Measurements from ENCODE around the gene KRTAP9-9.
"Not testable (repeated sequence)": the region's sequence is repeated elsewhere in the genome, so short reads cannot be mapped to it uniquely, and the experiment has no call there.

KRTAP9-9 gene

DNA sequence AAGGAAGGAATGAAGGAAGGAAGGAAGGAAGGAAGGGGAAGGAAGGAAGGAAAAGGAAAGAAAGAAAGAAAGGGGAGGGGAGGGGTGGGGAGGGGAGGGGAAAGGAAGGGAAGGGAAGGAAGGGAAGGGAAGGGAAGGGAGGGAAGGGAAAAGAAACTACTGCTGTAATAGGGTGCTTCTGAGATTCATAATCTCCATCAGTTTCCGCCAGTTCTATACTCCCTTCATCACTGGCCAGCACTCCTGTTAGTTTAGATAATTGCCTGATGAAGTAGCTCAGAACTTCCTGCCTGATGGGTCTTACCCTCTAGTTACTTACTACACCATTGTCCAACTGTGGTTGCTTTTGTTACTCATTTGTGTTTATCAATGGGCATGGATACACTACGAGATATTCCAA is 8.0 kb downstream of the KRTAP9-9 start:
- intact Hi-C loops (cut with DNase I): no loop called here
- DNase-seq: no peak

DNA sequence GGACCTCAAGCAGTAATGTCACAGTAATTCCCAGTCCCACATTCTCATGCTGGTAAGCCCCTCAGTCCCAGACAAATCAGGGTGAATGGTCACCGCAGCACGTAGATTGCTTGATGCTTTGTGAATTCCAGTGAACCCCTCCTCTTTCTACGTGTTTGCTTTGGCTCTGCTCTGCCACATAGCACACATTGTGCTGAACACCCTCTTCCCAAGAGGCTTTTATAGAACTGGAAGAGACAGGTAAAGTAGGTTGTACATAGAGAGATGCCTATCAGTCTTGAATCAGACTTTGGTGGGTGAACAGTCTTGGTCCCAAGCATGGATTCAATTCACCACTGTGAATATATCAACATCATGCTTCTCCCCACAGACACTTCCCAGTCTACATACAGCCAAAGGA is 9.4 kb downstream of the KRTAP9-9 start:
- intact Hi-C loops (cut with DNase I): no loop called here
- no peak for DNase-seq

DNA sequence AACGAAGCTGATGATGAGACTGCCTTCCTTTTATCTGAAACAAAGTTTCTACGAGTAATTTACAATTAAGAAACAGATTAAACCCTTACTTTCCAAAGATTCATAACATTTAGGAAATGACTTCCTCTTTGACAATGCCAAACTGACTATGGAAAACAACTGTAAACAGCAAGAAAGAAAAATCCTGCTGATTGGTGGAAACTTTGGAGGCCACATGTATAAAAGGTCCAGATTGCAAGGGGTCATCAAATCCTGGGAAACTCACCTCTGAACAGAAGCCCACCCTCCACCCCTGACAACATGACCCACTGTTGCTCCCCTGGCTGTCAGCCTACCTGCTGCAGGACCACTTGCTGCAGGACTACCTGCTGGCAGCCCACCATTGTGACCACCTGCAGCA is 9.9 kb downstream of the KRTAP9-9 start, which contains the start of gene KRTAP9-6:
Gene KRTAP9-6, plus strand, starts transcription at position 301 of the 400 bp plus-strand sequence. Its CDS starts 0 bp downstream, at position 301.
- DNase-seq: no peak
- intact Hi-C loops (cut with DNase I): no loop called here

DNA sequence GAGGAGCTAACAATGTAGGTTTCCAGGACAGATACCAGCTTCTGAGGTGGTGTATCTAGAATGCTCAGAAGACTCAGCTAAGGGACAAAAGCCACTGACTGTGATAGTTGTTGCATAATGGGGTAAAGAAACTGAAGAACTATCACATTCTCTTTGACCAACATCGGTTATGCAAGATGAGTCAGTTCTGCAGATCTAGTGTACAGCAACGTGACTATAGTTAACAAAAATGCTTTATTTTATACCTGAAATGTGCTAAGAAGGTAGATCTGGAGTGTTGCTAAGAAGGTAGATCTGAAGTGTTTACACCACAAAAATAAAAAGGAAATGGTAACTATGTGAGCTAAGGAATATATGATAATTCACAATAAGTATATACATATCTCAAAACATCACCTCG is 12.5 kb downstream of the KRTAP9-9 start:
- intact Hi-C loops (cut with DNase I): no loop called here
- no peak for DNase-seq

DNA sequence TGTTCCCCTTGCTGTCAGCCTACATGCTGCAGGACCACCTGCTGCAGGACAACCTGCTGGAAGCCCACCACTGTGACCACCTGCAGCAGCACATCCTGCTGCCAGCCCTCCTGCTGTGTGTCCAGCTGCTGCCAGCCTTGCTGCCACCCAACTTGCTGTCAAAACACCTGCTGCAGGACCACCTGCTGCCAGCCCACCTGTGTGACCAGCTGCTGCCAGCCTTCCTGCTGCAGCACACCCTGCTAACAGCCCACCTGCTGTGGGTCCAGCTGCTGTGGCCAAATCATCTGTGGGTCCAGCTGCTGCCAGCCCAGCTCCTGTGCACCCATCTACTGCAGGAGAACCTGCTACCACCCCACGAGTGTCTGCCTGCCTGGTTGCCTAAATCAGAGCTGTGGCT is 16.1 kb downstream of the KRTAP9-9 start:
- intact Hi-C loops (cut with DNase I); DNase-seq: not testable (repeated sequence)

DNA sequence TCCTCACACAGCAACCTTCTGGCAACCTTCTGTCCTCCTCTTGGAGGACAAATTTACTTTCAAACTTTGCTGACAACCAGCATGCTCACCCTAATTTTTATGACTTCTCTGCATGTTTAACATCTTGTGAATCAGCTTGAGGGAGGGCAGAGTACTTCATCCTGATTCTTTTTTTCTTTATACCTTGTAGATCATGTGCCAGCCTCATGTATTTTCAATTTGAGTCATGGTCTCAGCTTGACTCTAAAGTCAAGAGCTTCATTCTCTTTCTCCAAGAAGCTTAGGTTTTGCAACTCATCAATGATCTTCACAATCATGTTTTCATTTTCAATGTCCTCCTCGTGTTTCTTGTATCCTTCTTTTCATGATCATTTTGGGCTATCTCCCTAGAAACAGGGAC is 16.7 kb downstream of the KRTAP9-9 start:
- intact Hi-C loops (cut with DNase I): no loop called here

DNA sequence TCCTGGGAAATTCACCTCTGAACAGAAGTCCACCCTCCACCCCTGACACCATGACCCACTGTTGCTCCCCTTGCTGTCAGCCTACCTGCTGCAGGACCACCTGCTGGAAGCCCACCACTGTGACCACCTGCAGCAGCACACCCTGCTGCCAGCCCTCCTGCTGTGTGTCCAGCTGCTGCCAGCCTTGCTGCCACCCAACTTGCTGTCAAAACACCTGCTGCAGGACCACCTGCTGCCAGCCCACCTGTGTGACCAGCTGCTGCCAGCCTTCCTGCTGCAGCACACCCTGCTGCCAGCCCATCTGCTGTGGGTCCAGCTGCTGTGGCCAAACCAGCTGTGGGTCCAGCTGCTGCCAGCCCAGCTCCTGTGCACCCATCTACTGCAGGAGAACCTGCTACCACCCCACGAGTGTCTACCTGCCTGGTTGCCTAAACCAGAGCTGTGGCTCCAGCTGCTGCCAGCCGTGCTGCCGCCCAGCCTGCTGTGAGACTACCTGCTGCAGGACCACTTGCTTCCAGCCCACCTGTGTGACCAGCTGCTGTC is 20.5 kb downstream of the KRTAP9-9 start, which contains the start of gene KRTAP9-7:
Gene KRTAP9-7, plus strand, starts transcription at position 51 of the 543 bp plus-strand sequence. Its CDS starts 0 bp downstream, at position 51.
- intact Hi-C loops (cut with DNase I): not testable (repeated sequence)
- peak in 1 of 10 donors; percentile 75 for DNase-seq

More for the DNA sequence above, 16.7 kb downstream of the KRTAP9-9 start:
- DNase-seq: no peak

DNA sequence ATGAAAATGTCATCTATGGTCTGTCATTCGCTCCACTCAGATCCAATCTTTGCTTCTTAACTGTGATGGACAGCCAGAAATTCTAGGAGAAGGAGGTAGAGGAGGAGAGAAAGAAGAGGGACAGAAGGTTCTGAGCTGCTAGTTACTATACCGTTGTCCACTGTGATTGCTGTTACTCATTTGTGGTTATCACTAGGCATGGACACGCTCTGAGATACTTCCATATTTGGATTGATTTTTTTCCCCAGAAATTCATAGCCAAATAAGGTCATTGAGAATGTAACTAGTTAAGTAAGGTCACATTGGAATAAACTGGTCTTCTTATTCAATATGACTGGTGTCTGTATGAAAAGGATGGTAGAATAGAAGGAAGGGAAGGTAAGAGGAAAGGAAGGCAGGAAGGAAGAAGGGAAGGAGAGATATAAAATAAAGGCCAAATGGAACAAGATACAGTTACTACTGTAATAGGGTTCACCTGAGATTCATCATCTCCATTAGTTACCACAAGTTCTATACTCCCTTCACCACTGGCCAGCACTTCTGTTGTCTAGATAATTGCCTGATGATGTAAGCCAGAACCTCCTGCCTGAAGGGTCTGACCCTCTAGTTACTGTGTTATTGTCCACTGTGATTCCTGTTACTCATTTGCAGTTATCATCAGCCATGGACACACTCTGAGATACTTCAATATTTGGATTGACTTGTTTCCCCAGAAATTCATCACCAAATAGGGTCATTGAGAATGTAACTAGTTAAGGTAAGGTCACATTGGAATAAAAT is 23.2 kb downstream of the KRTAP9-9 start:
- no peak for DNase-seq
- intact Hi-C loops (cut with DNase I): no loop called here

DNA sequence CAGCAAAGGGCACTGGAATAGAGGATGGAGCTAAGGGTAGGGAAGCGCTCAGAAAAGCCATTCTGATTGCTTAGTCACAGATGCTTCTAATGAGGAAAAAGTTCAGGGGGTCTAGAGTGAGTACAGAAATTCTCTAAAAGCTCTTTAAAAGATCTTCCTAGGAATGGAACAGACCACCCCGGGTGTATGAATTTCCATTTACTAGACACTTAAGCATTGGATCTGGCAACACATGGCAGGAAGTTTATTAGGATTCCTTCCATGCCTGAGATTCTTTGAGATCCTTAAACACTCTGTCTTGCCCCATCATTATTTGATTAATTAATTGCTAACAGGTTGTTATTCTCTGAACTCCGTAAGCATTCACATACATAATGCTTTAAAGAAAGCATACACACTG is 28.9 kb downstream of the KRTAP9-9 start:
- intact Hi-C loops (cut with DNase I): no loop called here
- DNase-seq: no peak

DNA sequence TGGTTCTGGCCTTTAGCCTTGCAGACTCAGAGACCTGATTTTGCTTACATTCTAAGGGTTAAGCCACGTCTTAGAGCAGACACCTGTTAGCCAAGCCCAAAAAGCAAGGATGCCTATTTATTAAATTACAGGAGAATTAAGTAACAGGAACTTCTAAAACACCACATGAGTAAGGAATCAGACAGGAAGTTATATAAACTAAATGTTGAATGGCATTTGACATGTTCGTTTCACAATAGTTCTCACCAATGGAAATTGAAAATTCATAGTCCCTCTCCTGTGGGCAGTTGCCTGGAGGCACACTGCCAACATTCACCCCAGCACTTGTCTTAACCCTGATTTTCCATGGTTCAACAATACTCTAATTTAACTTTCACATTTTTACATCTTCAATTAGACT is 29.4 kb downstream of the KRTAP9-9 start:
- intact Hi-C loops (cut with DNase I): no loop called here
- DNase-seq: no peak

DNA sequence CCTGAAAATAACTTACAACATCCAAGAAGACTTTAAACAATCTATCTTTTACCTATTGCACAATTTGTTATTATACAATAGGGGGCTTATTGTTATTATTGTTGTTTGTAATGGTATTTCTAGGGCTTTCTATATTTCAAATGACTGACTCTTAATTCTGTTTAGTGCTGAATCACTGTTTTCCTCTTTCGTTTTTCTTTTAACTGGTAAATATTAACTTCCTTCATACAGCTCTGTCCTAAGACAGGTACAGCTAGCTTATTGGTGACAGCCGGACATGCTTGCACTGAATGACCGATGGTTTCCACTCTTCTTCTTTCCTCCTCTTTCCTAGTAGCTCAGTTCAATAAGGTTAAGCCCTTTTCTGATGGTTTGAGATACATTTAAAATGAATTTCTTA is 31.9 kb downstream of the KRTAP9-9 start:
- no peak for DNase-seq
- intact Hi-C loops (cut with DNase I): no loop called here

DNA sequence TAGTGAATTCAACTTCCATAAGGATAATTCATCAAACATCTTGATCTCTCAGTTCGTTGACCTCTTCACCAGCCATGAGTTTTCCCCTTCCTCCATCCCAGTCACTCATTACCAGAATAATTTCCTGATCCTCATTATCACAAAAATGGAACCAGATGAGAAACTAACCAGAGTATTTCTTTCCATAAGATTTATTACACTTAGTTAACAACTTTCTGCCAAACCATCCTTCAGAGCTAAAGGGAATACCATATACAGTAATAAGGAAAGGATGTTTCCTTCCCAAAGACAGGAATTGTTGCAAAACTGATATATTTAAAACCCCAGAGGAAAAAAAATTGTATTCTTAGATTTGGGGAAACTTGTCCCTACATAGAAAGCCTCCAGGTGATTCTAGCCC is 38.8 kb downstream of the KRTAP9-9 start:
- intact Hi-C loops (cut with DNase I): no loop called here

DNA sequence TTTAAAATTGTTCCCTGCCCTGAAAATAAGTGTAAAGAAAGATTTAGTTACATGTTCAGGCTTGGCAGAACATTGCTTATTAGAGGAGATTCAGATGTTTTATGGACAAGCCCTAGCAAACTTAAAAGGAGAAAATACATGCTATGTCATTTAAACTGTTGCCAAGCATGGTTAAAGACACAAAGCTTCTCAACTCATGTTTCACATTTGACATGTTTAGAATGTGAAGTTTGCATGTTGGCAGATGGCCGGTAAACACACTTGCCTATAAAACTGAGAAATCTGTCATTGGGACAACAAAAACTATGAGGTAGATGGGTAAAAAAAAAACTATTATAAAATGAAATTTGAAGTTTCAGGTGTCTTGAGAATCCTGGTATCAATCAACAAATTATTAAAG is 41.7 kb downstream of the KRTAP9-9 start:
- DNase-seq: no peak
- intact Hi-C loops (cut with DNase I): no loop called here

More for the DNA sequence above, 38.8 kb downstream of the KRTAP9-9 start:
- DNase-seq: no peak

DNA sequence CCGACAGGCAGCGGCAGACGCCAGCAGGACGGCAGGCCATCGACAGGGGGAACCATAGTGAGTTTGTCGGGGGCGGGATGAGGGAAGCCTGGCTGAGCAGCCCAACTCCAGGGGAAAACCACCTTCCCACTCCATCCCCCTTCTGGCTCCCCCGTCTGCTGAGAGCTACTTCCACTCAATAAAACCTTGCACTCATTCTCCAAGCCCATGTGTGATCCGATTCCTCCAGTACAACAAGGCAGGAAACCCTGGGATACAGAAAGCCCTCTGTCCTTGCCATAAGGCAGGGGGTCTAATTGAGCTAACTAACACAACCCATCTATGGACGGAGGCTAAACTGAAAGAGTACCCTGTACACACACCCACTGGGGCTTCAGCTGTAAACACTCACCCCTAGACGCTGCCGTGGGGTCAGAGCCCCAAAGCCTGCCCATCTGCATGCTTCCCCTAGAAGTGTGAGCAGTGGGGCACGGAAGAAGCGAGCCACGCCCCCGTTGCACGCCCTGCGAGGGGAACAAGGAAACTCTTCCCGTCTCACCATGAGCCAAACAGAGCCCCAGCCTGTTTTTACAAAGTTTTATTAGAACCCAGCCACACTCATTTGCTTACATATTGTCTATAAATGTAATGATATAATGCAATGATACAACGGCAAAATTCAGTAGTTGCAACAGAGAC is 43.4 kb downstream of the KRTAP9-9 start:
- intact Hi-C loops (cut with DNase I): no loop called here

DNA sequence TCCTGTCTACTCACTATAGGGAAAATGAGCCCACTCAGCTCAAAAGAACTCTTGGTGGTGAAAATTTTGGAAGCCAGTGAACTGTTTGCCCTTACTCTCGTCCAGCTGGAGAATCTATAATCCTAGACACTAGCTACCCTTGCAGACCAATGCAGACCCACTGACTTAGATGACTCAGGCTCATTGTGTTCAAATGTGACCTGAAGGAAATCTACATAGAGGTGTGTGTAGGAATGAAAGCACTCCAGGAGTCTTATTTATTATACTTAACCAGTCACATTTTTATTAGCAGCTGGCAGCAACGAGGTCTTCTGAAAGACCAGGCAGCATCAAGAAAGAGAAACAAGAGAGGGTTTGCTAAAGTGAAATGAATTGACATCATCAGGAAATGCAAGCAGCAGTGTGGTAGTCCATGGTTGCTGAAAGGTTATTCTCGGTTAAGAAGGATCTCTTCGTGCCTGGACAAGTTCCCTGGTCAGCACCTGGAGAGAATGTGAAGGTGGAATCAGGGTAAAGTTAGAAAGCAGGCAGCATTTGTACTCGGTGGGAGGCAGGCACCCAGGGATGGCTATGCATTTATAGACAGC is 46.1 kb downstream of the KRTAP9-9 start:
- DNase-seq: no peak
- intact Hi-C loops (cut with DNase I): no loop called here

More for the DNA sequence above, 43.4 kb downstream of the KRTAP9-9 start:
- DNase-seq: peak in 1 of 10 donors; percentile 47

DNA sequence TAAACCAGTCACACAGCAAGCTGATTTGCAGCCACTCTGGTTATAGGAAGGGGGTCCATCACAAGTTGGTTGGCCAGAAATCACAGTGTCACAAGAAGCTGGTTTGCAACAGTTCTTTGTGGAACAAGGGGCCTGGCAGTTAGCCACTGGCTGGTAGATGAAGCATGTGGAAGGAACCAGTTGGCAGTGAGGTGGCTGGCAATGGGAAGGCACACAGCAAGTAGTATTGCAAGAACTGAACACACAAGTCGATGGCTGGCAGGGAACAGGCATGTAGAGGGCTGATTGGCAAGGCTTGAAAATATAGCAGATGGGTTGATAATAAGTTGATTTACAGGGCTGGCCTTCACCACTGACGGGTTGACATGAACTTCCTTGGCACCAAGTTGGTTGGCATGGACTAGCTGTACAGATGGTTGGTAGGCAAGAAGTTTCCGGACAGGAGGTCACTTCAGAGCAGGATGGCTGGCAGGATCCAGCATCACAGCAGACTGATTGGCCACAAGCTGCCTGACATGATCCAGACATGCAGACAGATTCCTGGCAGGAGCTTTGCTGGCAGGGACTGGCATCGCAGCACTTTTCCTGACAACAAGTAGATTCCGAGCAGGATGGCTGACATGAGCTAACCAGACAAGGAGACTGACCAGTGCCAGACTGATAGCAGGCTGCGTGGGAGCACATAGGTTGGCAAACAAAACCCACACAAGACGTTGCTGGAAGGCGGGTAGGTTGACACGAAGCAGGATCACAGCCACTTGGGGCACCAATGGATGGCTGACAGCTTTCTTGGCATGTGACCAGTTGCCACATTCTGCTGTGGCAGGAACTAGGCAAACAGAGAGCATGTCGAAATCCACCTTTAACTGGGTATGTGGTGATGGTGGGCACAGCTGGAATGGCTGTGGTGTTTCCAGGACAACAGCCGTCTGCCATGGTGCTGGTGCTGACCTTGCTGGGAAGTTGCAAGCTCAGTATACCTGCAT is 47.0 kb downstream of the KRTAP9-9 start, which contains the start of gene KRTAP29-1:
Gene KRTAP29-1, minus strand, starts transcription at position 936 of the 986 bp plus-strand sequence. Its CDS starts 0 bp downstream, at position 936.
- intact Hi-C loops (cut with DNase I): no loop called here
- DNase-seq: peak in 1 of 10 donors; percentile 81

DNA sequence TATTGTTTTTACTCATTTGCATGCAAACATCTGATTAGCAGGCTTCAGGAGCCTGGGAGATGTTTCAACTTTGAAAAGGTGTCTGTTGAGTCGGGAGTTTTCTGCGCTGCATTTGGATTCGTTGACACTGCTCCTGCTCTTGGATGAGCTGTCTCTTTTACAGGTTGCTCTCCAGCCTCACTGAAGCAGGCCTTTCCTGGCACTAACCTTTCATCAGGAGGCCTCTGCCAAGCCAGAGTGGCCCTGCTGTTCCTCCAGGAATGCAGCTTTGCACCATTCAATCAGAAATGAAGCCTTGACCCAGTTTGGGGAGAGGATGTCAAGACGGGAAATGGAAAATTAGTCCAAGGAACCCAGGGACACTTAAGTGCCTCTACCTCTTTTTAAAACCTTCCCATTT is 47.8 kb downstream of the KRTAP9-9 start:
- intact Hi-C loops (cut with DNase I): no loop called here
- no peak for DNase-seq

DNA sequence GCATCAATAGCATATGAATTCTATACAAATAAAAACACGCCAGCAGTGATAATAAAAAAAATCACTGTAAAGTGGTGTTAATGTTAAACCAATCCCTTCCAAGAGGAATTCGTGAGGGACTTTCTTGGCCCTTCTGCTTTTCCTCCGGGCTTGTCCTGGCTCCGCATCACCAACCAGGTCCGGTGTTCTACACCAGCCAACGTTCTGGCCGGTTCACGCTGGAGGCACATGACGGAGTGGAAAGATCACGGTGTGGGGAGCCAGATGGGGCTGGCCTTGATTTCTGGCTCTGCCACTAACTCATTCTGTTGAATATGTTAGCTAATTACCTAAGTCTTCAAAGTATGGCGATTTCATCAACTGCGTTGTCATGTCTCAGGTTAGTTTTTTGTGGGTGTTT is 48.9 kb downstream of the KRTAP9-9 start:
- DNase-seq: peak in 1 of 10 donors; percentile 69
- intact Hi-C loops (cut with DNase I): no loop called here
